SW480 (cell line): Measurements from ENCODE around the gene GID8.

Source experiments
- DNase-seq: peaks from one replicate; pipeline ENCODE4 v3.0.0-alpha.2; 2016; ENCODE audit warnings: low spot score

GID8 gene

GRCh38 chr20:62943396-62943795 lies 5.4 kb downstream of the GID8 start:
- DNase-seq = no peak

- DNase-seq = no peak
These were observed 6.2 kb downstream of the GID8 start for GRCh38 chr20:62944184-62944583.

- DNase-seq = no peak
These were observed 6.8 kb downstream of the GID8 start for GRCh38 chr20:62944746-62945145.

- no peak for DNase-seq
These were observed 7.9 kb downstream of the GID8 start for GRCh38 chr20:62945771-62946339.

- no peak for DNase-seq
These were observed 9.0 kb downstream of the GID8 start for GRCh38 chr20:62946918-62947317.

- DNase-seq = no peak
These were observed 9.8 kb downstream of the GID8 start for GRCh38 chr20:62947532-62948300.

- no peak for DNase-seq
These were observed 11.3 kb downstream of the GID8 start for GRCh38 chr20:62949153-62949821.

GRCh38 chr20:62949962-62950361 lies 12.0 kb downstream of the GID8 start:
- no peak for DNase-seq

- DNase-seq = no peak
These were observed 12.8 kb downstream of the GID8 start for GRCh38 chr20:62950741-62951140.

- DNase-seq = no peak
These were observed 13.4 kb downstream of the GID8 start for GRCh38 chr20:62951143-62951895.

- no peak for DNase-seq
These were observed 14.0 kb downstream of the GID8 start for GRCh38 chr20:62951896-62952372.

GRCh38 chr20:62952373-62952967 lies 14.5 kb downstream of the GID8 start, which contains the start of gene SLC17A9:
Gene SLC17A9, plus strand, starts transcription at chr20:62952709. Its CDS starts 122 bp downstream, at chr20:62952831.
- peak; percentile 90 for DNase-seq

- DNase-seq = peak; percentile 50
These were observed 15.3 kb downstream of the GID8 start for GRCh38 chr20:62952968-62953838.

GRCh38 chr20:62953839-62954703 lies 16.1 kb downstream of the GID8 start:
- peak; percentile 83 for DNase-seq

- DNase-seq = peak; percentile 41
These were observed 17.8 kb downstream of the GID8 start for GRCh38 chr20:62955519-62956386.

- no peak for DNase-seq
These were observed 18.6 kb downstream of the GID8 start for GRCh38 chr20:62956387-62957135.

GRCh38 chr20:62957136-62958117 lies 19.5 kb downstream of the GID8 start:
- no peak for DNase-seq
